Epithelial cell of proximal tubule (primary cell): ENCODE measurements around the gene HERC2. TPM values are rescaled to one million over a fixed set of nuclear protein-coding genes. Genes with fewer than 3 reads are reported as not detected.

Experiments
- DNase-seq: peaks from one replicate; pipeline ENCODE4 v3.0.0-alpha.2; 2011; ENCODE audit warnings: low read depth
- H3K4me3 ChIP-seq: 2 replicates; pipeline ENCODE4 v1.5.1; 2011; ENCODE audit warnings: low read depth, mild to moderate bottlenecking, low read length
- CTCF ChIP-seq: conservative IDR thresholded peaks from 2 replicates; pipeline ENCODE4 v1.5.1; 2012; ENCODE audit warnings: low read depth, mild to moderate bottlenecking, low read length
- total RNA-seq: library from RNA; depleted of rRNA; stranded (reverse); fragments of >200 nt; gene quantifications from 2 replicates; pipeline ENCODE4 v1.2.3, GENCODE V29; 2015

HERC2 gene
- total RNA-seq, 1 donor from 2014 or later = 42.7 TPM

- no peak for DNase-seq
- no peak for TF ChIP-seq CTCF
These were observed 59.5 kb downstream of the HERC2 start for GRCh38 chr15:28262438-28262837.

GRCh38 chr15:28260722-28261121 is 61.3 kb downstream of the HERC2 start:
- DNase-seq = no peak
- no peak overlapping the region for H3K4me3 ChIP-seq
- no peak for TF ChIP-seq CTCF

More at GRCh38 chr15:28262438-28262837, 59.5 kb downstream of the HERC2 start:
- H3K4me3 ChIP-seq = no peak overlapping the region

- no peak for TF ChIP-seq CTCF
- no peak for DNase-seq
- H3K4me3 ChIP-seq = no peak overlapping the region
These were observed 61.7 kb downstream of the HERC2 start for GRCh38 chr15:28260317-28260716.

- DNase-seq = no peak
- no peak for TF ChIP-seq CTCF
- no peak overlapping the region for H3K4me3 ChIP-seq
These were observed 66.0 kb downstream of the HERC2 start for GRCh38 chr15:28255965-28256364.

- no peak for TF ChIP-seq CTCF
- DNase-seq = no peak
- no peak overlapping the region for H3K4me3 ChIP-seq
These were observed 69.1 kb downstream of the HERC2 start for GRCh38 chr15:28252831-28253230.

- DNase-seq = no peak
- no peak for TF ChIP-seq CTCF
- no peak overlapping the region for H3K4me3 ChIP-seq
These were observed 75.4 kb downstream of the HERC2 start for GRCh38 chr15:28246605-28247004.

GRCh38 chr15:28243901-28244300 is 78.1 kb downstream of the HERC2 start:
- no peak overlapping the region for H3K4me3 ChIP-seq
- TF ChIP-seq CTCF = no peak
- DNase-seq = no peak
